GM12891 (cell line): Measurements from ENCODE around the gene DENND1C.

ENCODE experiments used
- PAX5 ChIP-seq: IDR thresholded peaks from 2 replicates; pipeline ENCODE4 v1.6.1; 2011; ENCODE audit warnings: low read length, moderate library complexity, mild to moderate bottlenecking; ENCODE audit not compliant: insufficient read depth, severe bottlenecking
- POLR2A ChIP-seq: IDR thresholded peaks from 2 replicates; pipeline ENCODE4 v1.6.1; 2011; ENCODE audit warnings: low read depth, low read length, control low read depth
- POLR2AphosphoS5 ChIP-seq: IDR thresholded peaks from 2 replicates; pipeline ENCODE4 v1.6.1; 2011; ENCODE audit warnings: low read depth, low read length, control low read depth
- POU2F2 ChIP-seq: IDR thresholded peaks from 2 replicates; pipeline ENCODE4 v1.6.1; 2011; ENCODE audit warnings: low read depth, mild to moderate bottlenecking, control low read depth, low read length, moderate library complexity
- SPI1 ChIP-seq: IDR thresholded peaks from 2 replicates; pipeline ENCODE4 v1.6.1; 2011; ENCODE audit warnings: low read depth, low read length, control low read depth
- TAF1 ChIP-seq: IDR thresholded peaks from 2 replicates; pipeline ENCODE4 v1.6.1; 2011; ENCODE audit warnings: low read depth, low read length, control low read depth

GRCh38 chr19:6529351-6529750 lies 47.8 kb upstream of the DENND1C start:
- TF ChIP-seq POLR2A (no peak), TAF1 (no peak), POLR2AphosphoS5 (no peak), PAX5 (no peak), POU2F2 (no peak), SPI1 (no peak)
